HCT116 (cell line): ENCODE measurements around the gene CRYBB1. TPM values are rescaled to one million over a fixed set of nuclear protein-coding genes. Genes with fewer than 3 reads are reported as not detected.

Experiments used
- ATAC-seq: fragments of 200-7000 bp; cut with Tn5 transposase; 2 replicates; pipeline ENCODE4 v1.9.1; 2020; ENCODE audit warnings: mild to moderate bottlenecking, moderate library complexity
- BruUV-seq: library from RNA; stranded (reverse); fragments of 400-500 nt; replicated peaks from 2 replicates; lab custom pipeline; 2021; lab: Mats Ljungman, UMichigan
- CTCF ChIA-PET: fragments of 300-600 bp; sonication (Branson Sonifier 250); formaldehyde crosslinking; loops from one replicate; lab custom pipeline; 2021; ENCODE audit warnings: antibody characterized with exemption; lab: Charles Lee
- POLR2A ChIA-PET: fragments of 300-600, 350-600 bp; sonication (Branson Sonifier 250); formaldehyde crosslinking; loops from one replicate; lab custom pipeline; 2021; ENCODE audit warnings: antibody characterized with exemption; lab: Charles Lee
- RAD21 ChIA-PET, 2 experiments: fragments of 300-600 bp; sonication (Branson Sonifier 250); formaldehyde crosslinking; loops; one replicate each; lab custom pipeline; 2023; ENCODE audit warnings: low total read pairs in 2 of 2; ENCODE audit not compliant: uncharacterized antibody in 2 of 2, unreplicated experiment in 2 of 2, low non-redundant PET in 1 of 2; lab: Charles Lee
- DNase-seq: peaks from one replicate; pipeline ENCODE4 v3.0.0-alpha.2; 2010; ENCODE audit warnings: low read depth, low spot score
- H2AFZ ChIP-seq: fragments of 200-600 bp; shearing (Covaris generic), sonication (generic); 2 replicates; pipeline ENCODE4 v1.6.1; 2017; ENCODE audit warnings: low read depth, mixed run types, mixed read lengths, antibody characterized with exemption, low read length; ENCODE audit not compliant: poor library complexity, severe bottlenecking
- H3K27ac ChIP-seq: 2 replicates; pipeline ENCODE4 v1.5.1; 2012; ENCODE audit warnings: low read depth, low read length
- H3K27me3 ChIP-seq: fragments of 200-600 bp; sonication (generic); 2 replicates; pipeline ENCODE4 v1.6.1; 2016; ENCODE audit warnings: mixed run types, low read length, mixed read lengths; ENCODE audit not compliant: insufficient read depth
- H3K36me3 ChIP-seq, 2 experiments: fragments of 200-500 bp in 1 of 2; fragments of 200-600 bp in 1 of 2; sonication (Bioruptor generic) in 1 of 2; sonication (generic) in 1 of 2; 2 replicates each; pipeline versions ENCODE4 v1.5.1 to v1.6.1; 2014 to 2016; ENCODE audit warnings: low read length in 2 of 2, inconsistent platforms in 1 of 2, mixed read lengths in 1 of 2, mixed run types in 1 of 2; ENCODE audit not compliant: insufficient read depth in 2 of 2, control insufficient read depth in 1 of 2
- H3K4me1 ChIP-seq, 2 experiments: fragments of 200-600 bp in 1 of 2; sonication (generic) in 1 of 2; 2 replicates each; pipeline versions ENCODE4 v1.5.1 to v1.6.1; 2012 to 2017; ENCODE audit warnings: low read length in 2 of 2, inconsistent platforms in 1 of 2, mild to moderate bottlenecking in 1 of 2, mixed read lengths in 1 of 2, mixed run types in 1 of 2, moderate library complexity in 1 of 2; ENCODE audit not compliant: insufficient read depth in 2 of 2, control insufficient read depth in 1 of 2
- H3K4me2 ChIP-seq: fragments of 200-600 bp; sonication (generic); 2 replicates; pipeline ENCODE4 v1.6.1; 2017; ENCODE audit warnings: mixed run types, low read length, mixed read lengths
- H3K4me3 ChIP-seq, 2 experiments: fragments of 200-600 bp in 1 of 2; sonication (generic) in 1 of 2; replicated peaks in 1 of 2; 2 replicates each; pipeline ENCODE4 v1.5.1; 2011 to 2016; ENCODE audit warnings: low read length in 2 of 2, control low read depth in 1 of 2, low read depth in 1 of 2, mild to moderate bottlenecking in 1 of 2, mixed read lengths in 1 of 2, mixed run types in 1 of 2
- H3K79me2 ChIP-seq: fragments of 200-600 bp; sonication (generic); 2 replicates; pipeline ENCODE4 v1.6.1; 2017; ENCODE audit warnings: mild to moderate bottlenecking, mixed run types, low read length, moderate library complexity, mixed read lengths; ENCODE audit not compliant: insufficient read depth
- H3K9ac ChIP-seq: fragments of 200-600 bp; sonication (generic); 2 replicates; pipeline ENCODE4 v1.6.1; 2016; ENCODE audit warnings: low read length, mixed read lengths
- H3K9me2 ChIP-seq: fragments of 200-600 bp; sonication (generic), shearing (Covaris generic); 2 replicates; pipeline ENCODE4 v1.6.1; 2017; ENCODE audit warnings: mixed run types, mild to moderate bottlenecking, moderate library complexity; ENCODE audit not compliant: insufficient read depth
- H3K9me3 ChIP-seq, 2 experiments: fragments of 200-500 bp in 1 of 2; fragments of 200-600 bp in 1 of 2; sonication (Bioruptor generic) in 1 of 2; sonication (generic) in 1 of 2; 2 replicates each; pipeline ENCODE4 v1.6.1; 2014 to 2017; ENCODE audit warnings: low read length in 2 of 2, mixed read lengths in 2 of 2, inconsistent platforms in 1 of 2, low read depth in 1 of 2, mild to moderate bottlenecking in 1 of 2, mixed run types in 1 of 2, moderate library complexity in 1 of 2; ENCODE audit not compliant: control insufficient read depth in 1 of 2, insufficient read depth in 1 of 2
- H4K20me1 ChIP-seq: fragments of 200-600 bp; sonication (generic), shearing (Covaris generic); 2 replicates; pipeline ENCODE4 v1.6.1; 2017; ENCODE audit warnings: mixed run types, mild to moderate bottlenecking, moderate library complexity; ENCODE audit not compliant: insufficient read depth
- CBX3 ChIP-seq: IDR thresholded peaks from 2 replicates; pipeline ENCODE4 v1.6.1; 2012; ENCODE audit warnings: low read depth
- CTCF ChIP-seq, 3 experiments: fragments of 200-600 bp in 1 of 3; sonication (generic) in 1 of 3; IDR thresholded peaks in 2 of 3; conservative IDR thresholded peaks in 1 of 3; 2 replicates each; pipeline ENCODE4 v1.5.1; 2012 to 2017; ENCODE audit warnings: low read depth in 2 of 3, low read length in 2 of 3, antibody characterized with exemption in 1 of 3, borderline replicate concordance in 1 of 3, control low read depth in 1 of 3, mild to moderate bottlenecking in 1 of 3, mixed read lengths in 1 of 3, mixed run types in 1 of 3, moderate library complexity in 1 of 3; ENCODE audit not compliant: insufficient read depth in 1 of 3
- ELF1 ChIP-seq: IDR thresholded peaks from 2 replicates; pipeline ENCODE4 v1.6.1; 2012; ENCODE audit warnings: low read depth, borderline replicate concordance
- EZH2 ChIP-seq: fragments of 200-600 bp; sonication (generic); IDR thresholded peaks from 2 replicates; pipeline ENCODE4 v1.6.1; 2017; ENCODE audit warnings: antibody characterized with exemption, mixed run types
- EZH2phosphoT487 ChIP-seq: fragments of 200-600 bp; IDR thresholded peaks from 2 replicates; pipeline ENCODE4 v1.6.1; 2018; ENCODE audit warnings: antibody characterized with exemption, borderline replicate concordance
- POLR2A ChIP-seq: IDR thresholded peaks from 2 replicates; pipeline ENCODE4 v1.7.0; 2011; ENCODE audit warnings: borderline replicate concordance; ENCODE audit not compliant: insufficient read depth, insufficient read length; ENCODE audit errors: extremely low read depth
- ZFX ChIP-seq: fragments of 450-650 bp; IDR thresholded peaks from 2 replicates; pipeline ENCODE4 v1.6.1; 2017
- intact Hi-C: fragments of 100-400 bp; cut with micrococcal nuclease; formaldehyde crosslinking; loops from 2 replicates; pipeline ENCODE4 v1.10.0; 2022
- total RNA-seq: library from RNA; stranded (reverse); gene quantifications from one replicate; pipeline ENCODE4 v1.2.1, GENCODE V29; 2021; ENCODE audit not compliant: unreplicated experiment
- TF ChIP-seq, protein P1 (sequence below): IDR thresholded peaks from 2 replicates; pipeline ENCODE4 v1.6.1; 2012

Gene CRYBB1
- total RNA-seq, 1 experiment from 2014 or later, result not detected

GRCh38 chr22:26662160-26662559, 44.3 kb upstream of the CRYBB1 start:
- TF ChIP-seq CBX3, result no peak
- TF ChIP-seq CTCF (IDR thresholded peaks at IDR 0.05 in 2 of 3, conservative IDR thresholded peaks at IDR 0.05 in 1 of 3; ENCODE audit: borderline replicate concordance in 1 of 3, insufficient read depth in 1 of 3, low read depth in 2 of 3, low read length in 2 of 3), result no peak
- no peak for TF ChIP-seq ZFX
- TF ChIP-seq, protein P1, sequence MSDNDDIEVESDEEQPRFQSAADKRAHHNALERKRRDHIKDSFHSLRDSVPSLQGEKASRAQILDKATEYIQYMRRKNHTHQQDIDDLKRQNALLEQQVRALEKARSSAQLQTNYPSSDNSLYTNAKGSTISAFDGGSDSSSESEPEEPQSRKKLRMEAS, result no peak
- no peak for TF ChIP-seq POLR2A
- no peak for TF ChIP-seq ELF1
- TF ChIP-seq EZH2phosphoT487, result no peak
- TF ChIP-seq EZH2, result no peak
- intact Hi-C loops, result no loop called here
- ChIA-PET POLR2A (no interaction called here), CTCF (no interaction called here), RAD21 (no interaction called here)
- Histone ChIP-seq H3K36me3 (no peaks in the 10 kb centered on the region), H3K9me3 (no peaks in the 10 kb centered on the region), H3K4me2 (no peak overlapping the region), H3K4me3 (no peak overlapping the region), H3K9me2 (no peaks in the 10 kb centered on the region), H3K27me3 (no peaks in the 10 kb centered on the region), H3K27ac (no peak overlapping the region), H3K4me1 (peaks cover 12 to 25% of the 10 kb centered on the region in 2 experiments), H2AFZ (no peak overlapping the region), H3K9ac (no peak overlapping the region), H3K79me2 (no peaks in the 10 kb centered on the region), H4K20me1 (no peaks in the 10 kb centered on the region)
- ATAC-seq (no peak), DNase-seq (no peak)
- BruUV-seq, result no TSS peak
